NCI-H2171 (cell line): Measurements from ENCODE around the gene TLL2.

Experiments used
- DNase-seq: peaks from one replicate; lab custom pipeline; 2025; lab: John Stamatoyannopoulos, UW

TLL2 gene

GRCh38 chr10:96463562-96463961, 50.2 kb downstream of the TLL2 start:
- DNase-seq = no peak

GRCh38 chr10:96462606-96463151, 51.0 kb downstream of the TLL2 start:
- no peak for DNase-seq

GRCh38 chr10:96460316-96460715, 53.4 kb downstream of the TLL2 start:
- DNase-seq = no peak

- no peak for DNase-seq
Observed at GRCh38 chr10:96457341-96457740, 56.4 kb downstream of the TLL2 start.

GRCh38 chr10:96456296-96456840, 57.4 kb downstream of the TLL2 start:
- DNase-seq = no peak

- no peak for DNase-seq
Observed at GRCh38 chr10:96453856-96454583, 59.7 kb downstream of the TLL2 start.

GRCh38 chr10:96452494-96453153, 61.1 kb downstream of the TLL2 start:
- no peak for DNase-seq

- DNase-seq = no peak
Observed at GRCh38 chr10:96450529-96451207, 63.1 kb downstream of the TLL2 start.

- no peak for DNase-seq
Observed at GRCh38 chr10:96448558-96448957, 65.2 kb downstream of the TLL2 start.

GRCh38 chr10:96448021-96448457, 65.7 kb downstream of the TLL2 start:
- no peak for DNase-seq

GRCh38 chr10:96446966-96447596, 66.6 kb downstream of the TLL2 start:
- no peak for DNase-seq

- no peak for DNase-seq
Observed at GRCh38 chr10:96441987-96442643, 71.6 kb downstream of the TLL2 start.

- DNase-seq = no peak
Observed at GRCh38 chr10:96441322-96441885, 72.3 kb downstream of the TLL2 start.

GRCh38 chr10:96440361-96441292, 73.1 kb downstream of the TLL2 start:
- no peak for DNase-seq

- DNase-seq = no peak
Observed at GRCh38 chr10:96439725-96440124, 74.0 kb downstream of the TLL2 start.

GRCh38 chr10:96436035-96436434, 77.7 kb downstream of the TLL2 start:
- no peak for DNase-seq

- no peak for DNase-seq
Observed at GRCh38 chr10:96431211-96431970, 82.3 kb downstream of the TLL2 start.

GRCh38 chr10:96427291-96427690, 86.4 kb downstream of the TLL2 start:
- DNase-seq = no peak

GRCh38 chr10:96422525-96422924, 91.2 kb downstream of the TLL2 start:
- no peak for DNase-seq
